CD4-positive, alpha-beta T cell (primary cell): ENCODE data around the gene NME3. TPM values are rescaled to one million over a fixed set of nuclear protein-coding genes. Genes with fewer than 3 reads are reported as not detected.

Source experiments
- ATAC-seq: fragments of 200-7000 bp; cut with Tn5 transposase; one replicate; pipeline ENCODE4 v1.10.0; 2022; ENCODE audit warnings: mild to moderate bottlenecking; ENCODE audit not compliant: poor library complexity
- CTCF ChIA-PET: fragments of 350-600 bp; sonication (Branson Sonifier 250); formaldehyde crosslinking; loops from one replicate; lab custom pipeline; 2021; ENCODE audit warnings: antibody characterized with exemption, inconsistent platforms; lab: Charles Lee
- POLR2A ChIA-PET: fragments of 350-600 bp; sonication (Branson Sonifier 250); formaldehyde crosslinking; loops from one replicate; lab custom pipeline; 2021; ENCODE audit warnings: antibody characterized with exemption, inconsistent platforms; lab: Charles Lee
- DNase-seq, 14 experiments: peaks; one replicate each; pipeline ENCODE4 v3.0.0-alpha.2; 2013 to 2020; ENCODE audit warnings: mixed read lengths in 2 of 14
- H3K27ac ChIP-seq, 2 donors: one replicate each; pipeline versions ENCODE4 v1.5.1 to v1.7.0; 2013; ENCODE audit warnings: low read length in 2 of 2, low read depth in 1 of 2, mild to moderate bottlenecking in 1 of 2
- H3K27me3 ChIP-seq, 2 experiments: 1 replicate in 1 of 2; 2 replicates in 1 of 2; pipeline versions ENCODE4 v1.6.1 to v1.7.0; 2013; ENCODE audit warnings: low read length in 2 of 2, control low read depth in 1 of 2, mild to moderate bottlenecking in 1 of 2, moderate library complexity in 1 of 2; ENCODE audit not compliant: insufficient read depth in 2 of 2, control insufficient read depth in 1 of 2
- H3K36me3 ChIP-seq: one replicate; pipeline ENCODE4 v1.6.1; 2013; ENCODE audit warnings: low read length, control low read depth; ENCODE audit not compliant: insufficient read depth
- H3K4me1 ChIP-seq: one replicate; pipeline ENCODE4 v1.6.1; 2013; ENCODE audit warnings: low read length, control low read depth; ENCODE audit not compliant: insufficient read depth
- H3K4me3 ChIP-seq: one replicate; pipeline ENCODE4 v1.5.1; 2013; ENCODE audit warnings: mild to moderate bottlenecking, low read length, moderate library complexity
- H3K9me3 ChIP-seq, 2 experiments: 1 replicate in 1 of 2; 2 replicates in 1 of 2; pipeline versions ENCODE4 v1.6.1 to v1.7.0; 2013; ENCODE audit warnings: low read length in 2 of 2, mild to moderate bottlenecking in 2 of 2, control low read depth in 1 of 2, moderate library complexity in 1 of 2; ENCODE audit not compliant: control insufficient read depth in 1 of 2, insufficient read depth in 1 of 2
- H3K27ac Mint-ChIP-seq: one replicate; pipeline ENCODE4 v1.8.0; 2020; ENCODE audit warnings: mixed read lengths
- H3K27me3 Mint-ChIP-seq: one replicate; pipeline ENCODE4 v1.8.0; 2021; ENCODE audit warnings: mixed read lengths
- H3K36me3 Mint-ChIP-seq: one replicate; pipeline ENCODE4 v1.8.0; 2021; ENCODE audit warnings: low read depth, mixed read lengths
- H3K4me1 Mint-ChIP-seq: one replicate; pipeline ENCODE4 v1.8.0; 2021; ENCODE audit warnings: low read depth, mixed read lengths
- H3K4me3 Mint-ChIP-seq: one replicate; pipeline ENCODE4 v1.8.0; 2020; ENCODE audit warnings: mild to moderate bottlenecking, mixed read lengths
- H3K9me3 Mint-ChIP-seq: one replicate; pipeline ENCODE4 v1.8.0; 2020; ENCODE audit warnings: mixed read lengths
- intact Hi-C, 2 experiments: fragments of 100-400 bp; cut with DNase I in 1 of 2; cut with micrococcal nuclease in 1 of 2; formaldehyde crosslinking; loops; one replicate each; pipeline versions ENCODE4 v1.15.1 to v1.9.0; 2023 to 2025; cut with DNase I, micrococcal nuclease
- total RNA-seq, 174 experiments: library from RNA in 2 of 174; stranded (reverse) in 2 of 174; gene quantifications; one replicate each; pipeline ENCODE4 v1.2.3 and lab custom pipeline; 2021 to 2026
- TF ChIP-seq, protein P1 (sequence below): fragments of 200-600 bp; IDR thresholded peaks from one replicate; pipeline ENCODE4 v1.8.0; 2022; ENCODE audit warnings: antibody characterized with exemption, mild to moderate bottlenecking

The NME3 gene
- total RNA-seq, 2 experiments from 2014 or later, result 46.2 to 54.2 TPM

DNA sequence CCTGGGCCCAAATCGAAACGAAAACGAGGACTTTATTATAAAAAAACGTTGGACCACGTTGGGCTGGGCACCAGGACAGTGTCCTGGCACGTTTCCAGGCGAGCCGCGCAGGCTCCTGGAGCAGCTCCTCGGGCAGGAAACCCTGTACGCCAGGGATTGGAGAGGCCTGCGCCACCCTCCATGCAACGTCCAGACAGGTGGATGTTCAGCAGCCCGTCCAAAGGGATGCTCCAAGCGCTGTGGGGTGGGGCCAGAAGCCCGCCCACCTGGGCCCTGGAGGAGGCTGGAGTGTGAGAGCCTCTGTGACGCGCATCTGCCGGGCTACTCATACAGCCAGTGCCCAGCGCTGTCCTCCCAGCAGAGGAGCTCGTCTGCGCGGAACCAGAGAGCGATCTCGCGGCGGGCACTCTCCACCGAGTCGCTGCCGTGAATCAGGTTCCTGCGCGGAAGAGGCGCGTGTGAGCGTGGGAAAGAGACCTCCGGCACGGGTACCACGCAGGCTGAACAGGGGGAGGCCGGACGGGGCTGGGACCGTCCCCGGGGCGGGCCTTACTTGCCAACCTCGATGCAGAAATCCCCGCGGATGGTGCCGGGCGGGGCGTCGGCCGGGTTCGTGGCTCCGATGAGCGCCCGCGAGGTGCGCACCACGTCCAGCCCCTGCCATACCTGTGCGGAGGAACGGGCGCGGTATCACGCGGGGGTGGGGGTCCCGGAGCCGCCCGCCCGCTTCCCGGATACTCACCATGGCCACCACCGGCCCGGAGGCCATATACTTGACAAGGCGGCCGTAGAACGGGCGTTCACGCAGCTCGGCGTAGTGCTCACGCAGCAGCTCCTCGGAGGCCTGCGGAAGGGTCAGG is 785 bp downstream of the NME3 start:
- no peaks in the 10 kb centered on the region for H3K27me3 ChIP-seq
- peaks cover 16% of the 10 kb centered on the region for H3K4me1 Mint-ChIP-seq
- ATAC-seq, result peak; percentile 10
- H3K27ac ChIP-seq, result peak overlapping the region; percentile 29 to 35
- peak overlapping the region; percentile 80 for H3K4me3 Mint-ChIP-seq
- TF ChIP-seq, protein P1, sequence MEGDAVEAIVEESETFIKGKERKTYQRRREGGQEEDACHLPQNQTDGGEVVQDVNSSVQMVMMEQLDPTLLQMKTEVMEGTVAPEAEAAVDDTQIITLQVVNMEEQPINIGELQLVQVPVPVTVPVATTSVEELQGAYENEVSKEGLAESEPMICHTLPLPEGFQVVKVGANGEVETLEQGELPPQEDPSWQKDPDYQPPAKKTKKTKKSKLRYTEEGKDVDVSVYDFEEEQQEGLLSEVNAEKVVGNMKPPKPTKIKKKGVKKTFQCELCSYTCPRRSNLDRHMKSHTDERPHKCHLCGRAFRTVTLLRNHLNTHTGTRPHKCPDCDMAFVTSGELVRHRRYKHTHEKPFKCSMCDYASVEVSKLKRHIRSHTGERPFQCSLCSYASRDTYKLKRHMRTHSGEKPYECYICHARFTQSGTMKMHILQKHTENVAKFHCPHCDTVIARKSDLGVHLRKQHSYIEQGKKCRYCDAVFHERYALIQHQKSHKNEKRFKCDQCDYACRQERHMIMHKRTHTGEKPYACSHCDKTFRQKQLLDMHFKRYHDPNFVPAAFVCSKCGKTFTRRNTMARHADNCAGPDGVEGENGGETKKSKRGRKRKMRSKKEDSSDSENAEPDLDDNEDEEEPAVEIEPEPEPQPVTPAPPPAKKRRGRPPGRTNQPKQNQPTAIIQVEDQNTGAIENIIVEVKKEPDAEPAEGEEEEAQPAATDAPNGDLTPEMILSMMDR, result no peak
- no peaks in the 10 kb centered on the region for H3K9me3 Mint-ChIP-seq
- peaks cover 29% of the 10 kb centered on the region for H3K36me3 ChIP-seq
- ChIA-PET POLR2A (interaction anchor here (0.7 to 7.9 kb wide), 8 partner anchors 11 to 1075 kb away, joined by 3 to 163 read pairs (median 4); partner anchors contain the start of genes FAHD1, HAGH, JPT2 and MAPK8IP3), CTCF (interaction anchor here (4.0 kb wide), 1 partner anchor 12 kb away, joined by 21 read pairs; the partner anchor contains the start of genes NUBP2 and SPSB3)
- peak overlapping the region; percentile 62 for H3K27ac Mint-ChIP-seq
- peak overlapping the region; percentile 89 for H3K4me3 ChIP-seq
- DNase-seq, result peak in 12 of 14 experiments; percentile 20 to 82 (median 43)
- no peaks in the 10 kb centered on the region for H3K27me3 Mint-ChIP-seq
- intact Hi-C loops, result loop anchor here (5.0 to 10.0 kb wide), 6 partner anchors 57 to 418 kb away; partner anchors contain the start of genes FAHD1 (in 1 of the 2), GNPTG (in 1 of the 2), HAGH (in 1 of the 2) and JPT2 (in 1 of the 2)
- H3K36me3 Mint-ChIP-seq, result peaks cover 30% of the 10 kb centered on the region
- H3K9me3 ChIP-seq, result no peaks in the 10 kb centered on the region
- H3K4me1 ChIP-seq, result peaks cover 42% of the 10 kb centered on the region

DNA sequence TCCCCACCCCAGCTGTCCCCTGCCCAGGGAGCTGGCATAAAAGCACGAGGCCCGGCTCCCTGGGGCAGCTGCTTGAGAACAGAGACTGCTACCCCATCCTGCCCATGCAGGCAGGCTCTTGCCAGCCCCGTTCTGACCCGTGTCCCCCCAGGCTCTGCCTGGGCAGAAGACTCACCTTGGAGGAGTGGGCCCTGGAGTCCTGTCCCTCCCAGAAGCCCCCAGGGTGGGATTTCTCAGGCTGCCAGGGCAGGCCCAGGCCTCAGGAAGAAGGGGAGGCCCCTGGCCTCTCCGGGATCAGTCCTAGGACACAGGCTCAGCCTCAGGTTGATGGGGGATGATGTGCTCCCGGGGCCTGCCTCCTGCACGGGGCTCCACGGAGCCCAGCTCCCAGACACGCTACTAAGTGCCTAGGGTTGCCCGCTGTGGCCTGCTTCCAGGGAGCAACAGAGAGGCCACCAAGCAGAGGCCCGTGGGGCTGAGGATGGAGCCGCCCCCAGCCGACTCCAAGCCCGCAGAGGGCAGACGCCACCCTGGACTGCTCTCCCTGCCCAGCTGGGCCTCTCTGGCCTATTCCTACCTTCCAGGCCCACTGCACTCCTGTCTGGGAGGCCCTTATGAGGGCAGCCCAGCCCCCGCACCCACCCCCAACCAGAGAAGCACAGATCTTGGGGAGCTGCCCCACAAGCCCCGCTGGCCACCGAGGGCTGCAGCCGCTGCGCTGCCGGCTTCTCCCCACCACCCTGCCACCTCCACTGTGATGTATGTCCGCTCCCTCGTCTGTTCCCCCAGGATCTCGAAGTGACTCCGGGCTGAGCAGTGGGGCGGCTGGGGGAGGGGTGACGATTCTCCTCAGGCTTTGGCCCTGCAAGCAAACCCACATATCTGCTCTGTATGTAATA is 1.7 kb downstream of the NME3 start:
- intact Hi-C loops, result loop anchor here (5.0 to 10.0 kb wide), 7 partner anchors 58 to 417 kb away; partner anchors contain the start of genes FAHD1 (in 1 of the 2), GNPTG (in 1 of the 2), HAGH (in 1 of the 2) and JPT2 (in 1 of the 2)
- no peak for DNase-seq

More for the DNA sequence above, 1.7 kb downstream of the NME3 start:
- no peaks in the 10 kb centered on the region for H3K27me3 ChIP-seq
- no peaks in the 10 kb centered on the region for H3K27me3 Mint-ChIP-seq
- TF ChIP-seq, protein P1, result no peak
- ChIA-PET POLR2A (interaction anchor here (1.0 to 7.9 kb wide), 4 partner anchors 12 to 92 kb away, joined by 4 to 163 read pairs (median 12); partner anchors contain the start of genes FAHD1, HAGH, JPT2 and MAPK8IP3), CTCF (no interaction called here)
- peaks cover 34% of the 10 kb centered on the region for H3K4me1 ChIP-seq
- H3K27ac ChIP-seq, result no peak overlapping the region
- peaks cover 38% of the 10 kb centered on the region for H3K36me3 ChIP-seq
- no peak for ATAC-seq
- H3K27ac Mint-ChIP-seq, result peak overlapping the region; percentile 62
- H3K9me3 Mint-ChIP-seq, result no peaks in the 10 kb centered on the region
- peak overlapping the region; percentile 80 for H3K4me3 Mint-ChIP-seq
- H3K36me3 Mint-ChIP-seq, result peaks cover 35% of the 10 kb centered on the region
- no peaks in the 10 kb centered on the region for H3K9me3 ChIP-seq
- no peak overlapping the region for H3K4me3 ChIP-seq
- peaks cover 16% of the 10 kb centered on the region for H3K4me1 Mint-ChIP-seq
